ENCODE results near the gene LRRC51.
A peak's percentile ranks its signal among the peaks of the same experiment; 100 is the strongest.

The LRRC51 gene

GRCh38 chr11:72041364-72042063 lies 39.1 kb upstream of the LRRC51 start:
- TF ChIP-seq POU2F2 (IDR thresholded peaks at IDR 0.05; ENCODE audit: low read depth, low read length) (0 out of 2 replicates have a peak, but pooled peaks have one; percentile 31), TAF1 (IDR thresholded peaks at IDR 0.05; ENCODE audit: low read depth, low read length) (peak; percentile 50; the same call in 1 of the 2 replicates), POLR2A (IDR thresholded peaks at IDR 0.05; ENCODE audit: low read depth, low read length) (peak; percentile 59), PAX5 (IDR thresholded peaks at IDR 0.05; ENCODE audit: insufficient read depth, low read length, severe bottlenecking) (no peak), POLR2AphosphoS5 (IDR thresholded peaks at IDR 0.05; ENCODE audit: low read depth, low read length) (peak; percentile 71)
- DNase-seq (ENCODE audit: insufficient read length, low spot score) (no peak), FAIRE-seq (no peak)

GRCh38 chr11:72042064-72042745 lies 38.4 kb upstream of the LRRC51 start:
- TF ChIP-seq POU2F2 (IDR thresholded peaks at IDR 0.05; ENCODE audit: low read depth, low read length) (no peak), TAF1 (IDR thresholded peaks at IDR 0.05; ENCODE audit: low read depth, low read length) (peak; percentile 1; the same call in 1 of the 2 replicates)
- no peak for DNase-seq (ENCODE audit: insufficient read length, low spot score)
- FAIRE-seq = no peak

GRCh38 chr11:72045849-72046248 lies 34.8 kb upstream of the LRRC51 start:
- DNase-seq (ENCODE audit: insufficient read length, low spot score) (no peak), FAIRE-seq (no peak)
- TF ChIP-seq PAX5 (IDR thresholded peaks at IDR 0.05; ENCODE audit: insufficient read depth, low read length, severe bottlenecking) (no peak), POU2F2 (IDR thresholded peaks at IDR 0.05; ENCODE audit: low read depth, low read length) (no peak), TAF1 (IDR thresholded peaks at IDR 0.05; ENCODE audit: low read depth, low read length) (no peak), SPI1 (IDR thresholded peaks at IDR 0.05; ENCODE audit: low read depth, low read length) (no peak), POLR2A (IDR thresholded peaks at IDR 0.05; ENCODE audit: low read depth, low read length) (no peak)

- FAIRE-seq (no peak), DNase-seq (ENCODE audit: insufficient read length, low spot score) (no peak)
- TF ChIP-seq POLR2AphosphoS5 (IDR thresholded peaks at IDR 0.05; ENCODE audit: low read depth, low read length) = no peak
Observed at GRCh38 chr11:72048766-72049460, 31.7 kb upstream of the LRRC51 start.

DNA sequence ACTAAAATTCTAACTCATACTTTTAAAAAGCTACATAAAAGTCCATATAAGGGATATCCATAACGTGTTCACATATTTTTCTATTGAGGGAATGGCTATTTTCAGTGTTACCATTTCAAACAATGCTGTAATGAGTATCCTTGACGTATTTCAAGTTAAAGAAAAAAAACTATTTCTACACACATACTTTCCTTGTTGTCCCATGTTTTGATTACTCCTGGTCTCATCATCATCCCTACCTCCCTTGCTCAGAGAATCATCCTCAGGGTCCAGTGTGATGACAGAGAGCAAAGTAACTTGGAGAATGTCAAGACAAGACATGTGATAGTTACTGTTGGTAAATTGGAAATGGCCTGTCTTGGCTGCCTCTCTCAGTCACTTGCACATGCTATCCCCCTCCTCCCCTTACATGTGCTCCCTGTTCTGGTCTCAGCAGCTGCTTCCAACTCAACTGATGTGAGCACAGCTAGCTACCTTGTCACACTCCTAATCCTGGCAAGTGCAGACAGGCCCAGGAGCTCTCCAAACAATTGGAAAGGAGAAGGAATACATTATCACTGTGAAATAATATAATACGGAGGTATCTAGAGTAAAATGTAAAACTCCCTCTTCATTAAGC lies 22.1 kb upstream of the LRRC51 start:
- no peak for TF ChIP-seq TAF1 (IDR thresholded peaks at IDR 0.05; ENCODE audit: low read depth, low read length)
- TF ChIP-seq PAX5 (IDR thresholded peaks at IDR 0.05; ENCODE audit: insufficient read depth, low read length, severe bottlenecking) = no peak
- TF ChIP-seq POU2F2 (IDR thresholded peaks at IDR 0.05; ENCODE audit: low read depth, low read length) = no peak
- no peak for TF ChIP-seq POLR2AphosphoS5 (IDR thresholded peaks at IDR 0.05; ENCODE audit: low read depth, low read length)
- TF ChIP-seq SPI1 (IDR thresholded peaks at IDR 0.05; ENCODE audit: low read depth, low read length) = no peak
- no peak for TF ChIP-seq POLR2A (IDR thresholded peaks at IDR 0.05; ENCODE audit: low read depth, low read length)
- no peak for DNase-seq (ENCODE audit: insufficient read length, low spot score)
- no peak for FAIRE-seq

- FAIRE-seq (no peak), DNase-seq (ENCODE audit: insufficient read length, low spot score) (no peak)
- TF ChIP-seq SPI1 (IDR thresholded peaks at IDR 0.05; ENCODE audit: low read depth, low read length) (peak; percentile 80), POU2F2 (IDR thresholded peaks at IDR 0.05; ENCODE audit: low read depth, low read length) (no peak)
Observed at GRCh38 chr11:72061739-72062396, 18.8 kb upstream of the LRRC51 start.

DNA sequence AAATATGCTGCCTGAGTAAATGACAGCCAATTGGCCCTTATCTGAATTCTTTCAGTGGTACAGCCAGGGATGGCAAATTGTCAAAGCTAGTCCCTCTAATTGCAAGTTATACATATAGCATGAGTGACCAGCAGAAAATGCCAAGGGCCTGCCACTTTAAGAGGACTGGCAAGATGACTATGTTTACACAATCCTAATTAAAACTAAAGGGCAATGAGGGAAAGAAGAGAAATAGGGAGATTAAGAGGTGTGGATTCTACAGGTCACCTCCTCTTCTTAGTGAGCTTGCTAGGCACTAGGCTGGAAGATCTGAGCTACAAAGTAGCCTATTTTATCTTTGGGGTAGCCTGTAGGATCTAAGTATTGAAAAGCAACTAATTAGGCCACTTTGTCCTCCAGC lies 13.8 kb upstream of the LRRC51 start:
- DNase-seq (ENCODE audit: insufficient read length, low spot score) (no peak), FAIRE-seq (no peak)
- TF ChIP-seq POLR2A (IDR thresholded peaks at IDR 0.05; ENCODE audit: low read depth, low read length) = no peak
- no peak for TF ChIP-seq PAX5 (IDR thresholded peaks at IDR 0.05; ENCODE audit: insufficient read depth, low read length, severe bottlenecking)
- TF ChIP-seq SPI1 (IDR thresholded peaks at IDR 0.05; ENCODE audit: low read depth, low read length) = no peak
- no peak for TF ChIP-seq POU2F2 (IDR thresholded peaks at IDR 0.05; ENCODE audit: low read depth, low read length)
- no peak for TF ChIP-seq POLR2AphosphoS5 (IDR thresholded peaks at IDR 0.05; ENCODE audit: low read depth, low read length)
- no peak for TF ChIP-seq TAF1 (IDR thresholded peaks at IDR 0.05; ENCODE audit: low read depth, low read length)

DNA sequence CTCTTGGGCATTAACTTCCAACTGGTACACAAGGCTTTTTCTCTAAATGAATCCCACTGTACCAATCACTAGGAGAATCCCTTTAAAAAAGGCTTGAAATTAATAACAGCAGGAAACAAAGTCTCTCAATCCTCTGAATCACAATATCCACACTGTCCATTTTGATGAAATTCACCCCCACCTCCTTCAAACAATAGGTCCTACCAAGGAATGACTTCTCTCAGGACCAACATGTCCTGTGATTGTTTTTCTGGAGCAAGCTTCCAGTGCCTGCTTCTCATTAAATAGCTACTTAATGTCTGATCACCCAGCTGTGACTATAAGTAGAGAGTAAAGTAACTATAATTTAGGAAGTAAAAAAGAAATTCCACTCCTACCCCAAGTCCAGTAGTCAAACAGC lies 13.4 kb upstream of the LRRC51 start:
- no peak for DNase-seq (ENCODE audit: insufficient read length, low spot score)
- TF ChIP-seq POLR2AphosphoS5 (IDR thresholded peaks at IDR 0.05; ENCODE audit: low read depth, low read length) (no peak), SPI1 (IDR thresholded peaks at IDR 0.05; ENCODE audit: low read depth, low read length) (no peak), POLR2A (IDR thresholded peaks at IDR 0.05; ENCODE audit: low read depth, low read length) (no peak), POU2F2 (IDR thresholded peaks at IDR 0.05; ENCODE audit: low read depth, low read length) (no peak), TAF1 (IDR thresholded peaks at IDR 0.05; ENCODE audit: low read depth, low read length) (no peak), PAX5 (IDR thresholded peaks at IDR 0.05; ENCODE audit: insufficient read depth, low read length, severe bottlenecking) (no peak)
- no peak for FAIRE-seq

DNA sequence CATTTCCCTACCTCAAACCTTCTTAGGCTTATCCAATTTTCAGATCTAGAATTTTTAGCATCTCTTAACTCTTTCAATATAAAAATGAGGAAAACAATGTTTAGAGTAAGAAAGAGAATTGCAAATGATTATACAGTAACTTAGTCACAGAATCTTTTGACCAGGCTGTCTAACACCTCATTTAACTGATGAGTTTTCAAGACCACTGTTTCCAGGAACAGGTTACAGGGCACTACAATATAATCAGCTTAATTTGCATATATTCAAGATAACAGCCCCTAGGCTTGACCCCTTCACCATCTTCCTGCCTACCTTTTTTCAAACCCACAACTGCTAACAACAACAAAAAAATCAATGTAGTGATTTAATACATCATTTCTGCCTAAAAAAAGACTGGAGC lies 13.0 kb upstream of the LRRC51 start:
- no peak for DNase-seq (ENCODE audit: insufficient read length, low spot score)
- TF ChIP-seq POLR2A (IDR thresholded peaks at IDR 0.05; ENCODE audit: low read depth, low read length) = no peak
- TF ChIP-seq PAX5 (IDR thresholded peaks at IDR 0.05; ENCODE audit: insufficient read depth, low read length, severe bottlenecking) = no peak
- TF ChIP-seq POU2F2 (IDR thresholded peaks at IDR 0.05; ENCODE audit: low read depth, low read length) = no peak
- no peak for TF ChIP-seq TAF1 (IDR thresholded peaks at IDR 0.05; ENCODE audit: low read depth, low read length)
- no peak for TF ChIP-seq POLR2AphosphoS5 (IDR thresholded peaks at IDR 0.05; ENCODE audit: low read depth, low read length)
- TF ChIP-seq SPI1 (IDR thresholded peaks at IDR 0.05; ENCODE audit: low read depth, low read length) = no peak
- no peak for FAIRE-seq
